Lower leg skin (tissue), 4 donors: Measurements from ENCODE around the gene DNMT3L. TPM values are rescaled to one million over a fixed set of nuclear protein-coding genes. Genes with fewer than 3 reads are reported as not detected.

Experiments
- DNase-seq, 2 donors: peaks; one replicate each; pipeline ENCODE4 v3.0.0-alpha.2; 2019; ENCODE audit warnings: low spot score in 2 of 2
- H3K4me3 ChIP-seq: fragments of 200-600 bp; sonication (generic); 2 replicates; pipeline ENCODE4 v1.5.1; 2017; ENCODE audit warnings: mild to moderate bottlenecking, low read depth; ENCODE audit not compliant: poor library complexity, severe bottlenecking
- CTCF ChIP-seq, 3 donors: fragments of 450-650 bp; IDR thresholded peaks; one replicate each; pipeline ENCODE4 v1.5.1; 2016; ENCODE audit warnings: antibody characterized with exemption in 3 of 3, mild to moderate bottlenecking in 3 of 3, moderate library complexity in 2 of 3
- POLR2A ChIP-seq, 2 donors: fragments of 450-650 bp; IDR thresholded peaks; one replicate each; pipeline ENCODE4 v1.6.1; 2016 to 2017; ENCODE audit warnings: antibody characterized with exemption in 2 of 2, mild to moderate bottlenecking in 1 of 2, moderate library complexity in 1 of 2
- WGBS, 2 donors: methylation state at CpG; one replicate each; pipeline ENCODE4 v1.1.5; 2018; 5-methylcytosine and 5-hydroxymethylcytosine counted together
- intact Hi-C: fragments of 100-400 bp; cut with DNase I; formaldehyde crosslinking; loops from one replicate; pipeline ENCODE4 v1.15.0; 2023; ENCODE audit warnings: low total_unique reads
- total RNA-seq, 4 donors: library from RNA; depleted of rRNA; stranded (reverse); fragments of >200 nt; gene quantifications; one replicate each; pipeline ENCODE4 v1.1.0, GENCODE V29; 2016

Gene DNMT3L
- total RNA-seq, 4 donors from 2014 or later: not detected

- intact Hi-C loops: no loop called here
- WGBS, 2 donors: 92 to 94% methylated on average over 12 to 14 of the region's 15 CpGs
- H3K4me3 ChIP-seq: no peak overlapping the region
- no peak for DNase-seq
- TF ChIP-seq CTCF (IDR thresholded peaks at IDR 0.05): no peak
- no peak for TF ChIP-seq POLR2A (IDR thresholded peaks at IDR 0.05)
Observed at GRCh38 chr21:44292812-44293195, 31.1 kb upstream of the DNMT3L start.

DNA sequence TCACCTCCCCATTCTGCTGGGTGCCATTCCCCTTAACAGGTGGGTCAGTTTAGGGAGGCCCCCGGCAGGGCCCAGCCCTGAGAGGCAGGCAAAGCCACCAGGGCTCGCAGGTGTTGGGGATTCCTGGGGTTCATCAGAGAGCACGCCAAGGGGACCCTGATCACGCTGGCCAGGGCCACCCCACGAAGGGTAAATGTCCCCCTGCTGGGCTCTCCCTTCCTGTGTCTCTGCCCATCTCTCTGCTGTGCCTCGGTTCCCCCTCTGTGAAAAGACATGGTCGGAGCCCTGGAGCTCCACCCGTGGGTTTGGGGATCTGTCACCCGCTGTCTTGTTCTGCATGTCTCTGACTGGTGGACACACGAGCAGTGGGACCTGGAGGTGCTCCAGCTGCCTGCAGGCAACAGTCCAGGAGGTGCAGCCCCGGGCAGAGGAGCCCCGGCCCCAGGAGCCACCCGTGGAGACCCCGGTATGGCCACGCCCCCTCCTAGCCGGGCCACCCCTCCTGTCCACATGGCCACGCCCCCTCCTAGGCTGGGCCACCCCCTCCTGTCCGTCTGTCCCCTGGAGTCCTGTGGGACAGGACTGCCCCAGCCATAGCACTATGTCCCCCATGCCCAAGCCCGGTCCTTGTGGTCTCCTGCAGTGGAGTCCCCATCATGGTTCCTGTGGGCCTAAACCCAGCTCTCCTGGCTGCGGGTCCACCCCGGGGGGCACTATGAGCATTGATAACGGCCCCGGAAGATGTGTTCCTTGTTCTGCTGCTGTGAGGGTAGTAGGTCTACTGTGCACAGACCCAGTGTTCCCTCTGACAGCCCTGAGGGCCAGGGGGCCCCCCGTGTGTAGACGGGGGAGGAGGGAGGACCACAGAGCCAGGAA, 30.5 kb upstream of the DNMT3L start:
- no peak overlapping the region for H3K4me3 ChIP-seq
- 60 to 66% methylated on average over 18 to 22 of the region's 25 CpGs for WGBS, 2 donors
- no peak for DNase-seq
- intact Hi-C loops: no loop called here
- TF ChIP-seq CTCF (IDR thresholded peaks at IDR 0.05) (no peak), POLR2A (IDR thresholded peaks at IDR 0.05) (no peak)

- intact Hi-C loops: no loop called here
- DNase-seq: no peak
- TF ChIP-seq POLR2A (IDR thresholded peaks at IDR 0.05) (no peak), CTCF (IDR thresholded peaks at IDR 0.05) (no peak)
- H3K4me3 ChIP-seq: no peak overlapping the region
- WGBS, 2 donors: 65 to 68% methylated on average over 20 to 32 of the region's 33 CpGs
Observed at GRCh38 chr21:44291078-44291935, 29.6 kb upstream of the DNMT3L start.

- TF ChIP-seq POLR2A (IDR thresholded peaks at IDR 0.05): no peak
- no peak for TF ChIP-seq CTCF (IDR thresholded peaks at IDR 0.05)
- H3K4me3 ChIP-seq: no peak overlapping the region
- DNase-seq: no peak
- intact Hi-C loops: no loop called here
- WGBS, 2 donors: 77 to 84% methylated on average over 14 to 16 of the region's 16 CpGs
Observed at GRCh38 chr21:44290327-44291077, 28.8 kb upstream of the DNMT3L start.

- H3K4me3 ChIP-seq: no peak overlapping the region
- TF ChIP-seq CTCF (IDR thresholded peaks at IDR 0.05): no peak
- TF ChIP-seq POLR2A (IDR thresholded peaks at IDR 0.05): no peak
- no peak for DNase-seq
- intact Hi-C loops: no loop called here
- WGBS, 2 donors: 69 to 83% methylated on average over 13 to 20 of the region's 24 CpGs
Observed at GRCh38 chr21:44289381-44290010, 27.8 kb upstream of the DNMT3L start.
